GM19452 (cell line): Measurements from ENCODE around the gene TJAP1.

Experiments
- ATAC-seq: cut with Tn5 transposase; IDR thresholded peaks from one replicate; pipeline ENCODE4 v1.9.1; 2021; ENCODE audit not compliant: unreplicated experiment

TJAP1 gene

DNA sequence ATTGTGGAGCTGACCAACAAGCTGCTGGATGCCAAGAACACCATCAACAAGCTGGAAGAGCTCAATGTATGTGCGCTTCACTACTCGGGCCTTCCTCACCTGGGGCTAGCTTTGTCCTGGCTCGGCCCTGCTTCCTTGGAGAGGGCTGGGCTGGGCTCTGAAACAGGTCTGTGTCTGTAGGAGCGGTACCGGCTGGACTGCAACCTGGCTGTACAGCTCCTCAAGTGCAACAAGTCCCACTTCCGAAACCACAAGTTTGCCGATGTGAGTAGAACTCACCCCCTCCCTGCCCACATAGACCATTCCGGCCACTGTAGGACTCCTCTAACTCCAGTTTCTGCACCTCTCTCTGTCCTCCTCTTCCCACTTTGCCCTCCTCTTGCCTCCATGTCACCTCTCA, 26.1 kb downstream of the TJAP1 start:
- no peak for ATAC-seq

GRCh38 chr6:43504756-43505593, 27.6 kb downstream of the TJAP1 start:
- ATAC-seq: no peak

DNA sequence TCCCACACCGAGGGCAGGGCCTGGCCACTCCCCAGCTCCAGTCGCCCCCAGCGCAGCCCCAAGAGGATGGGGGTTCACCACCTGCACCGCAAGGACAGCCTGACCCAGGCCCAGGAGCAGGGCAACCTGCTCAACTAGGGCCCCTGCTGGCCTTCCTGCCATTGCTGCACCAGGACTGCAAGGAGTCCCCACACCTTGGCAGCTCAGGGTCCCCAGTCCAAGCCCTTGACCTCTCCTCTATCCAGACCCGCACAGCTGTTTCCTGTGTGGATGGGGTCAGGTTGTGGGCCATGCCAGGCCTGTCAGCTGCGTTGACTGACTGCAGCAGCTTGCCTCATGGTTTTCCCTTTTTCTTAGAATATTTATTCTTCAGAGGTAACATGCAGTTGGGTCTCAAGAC, 28.3 kb downstream of the TJAP1 start:
- no peak for ATAC-seq

DNA sequence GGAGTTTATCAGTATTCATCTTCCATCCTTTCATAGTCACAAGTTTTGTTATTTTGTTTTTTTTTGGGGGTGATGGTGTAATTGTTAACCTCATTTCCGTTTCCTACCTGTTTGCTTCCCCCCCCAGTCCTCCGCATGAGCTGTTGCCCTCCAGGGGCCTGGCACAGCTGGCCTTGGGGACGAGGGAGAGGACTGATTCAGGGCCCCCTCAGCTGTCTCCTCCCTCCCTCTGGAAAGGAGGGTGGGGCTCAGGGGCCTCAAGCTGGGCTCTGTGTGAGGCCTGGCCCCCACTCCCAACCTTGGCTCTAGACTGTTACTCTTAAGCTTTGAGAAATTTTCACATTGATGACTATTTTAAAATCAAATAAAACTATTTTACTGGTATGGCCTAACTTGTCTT, 28.8 kb downstream of the TJAP1 start:
- ATAC-seq: no peak

- no peak for ATAC-seq
Measured at GRCh38 chr6:43506667-43507471, 29.5 kb downstream of the TJAP1 start.

GRCh38 chr6:43508481-43509141, 31.2 kb downstream of the TJAP1 start:
- no peak for ATAC-seq

- ATAC-seq: no peak
Measured at GRCh38 chr6:43509142-43509983, 32.0 kb downstream of the TJAP1 start.

- ATAC-seq: peak; percentile 65
Measured at GRCh38 chr6:43509984-43510826, 32.8 kb downstream of the TJAP1 start, which contains the start of gene LRRC73. LRRC73 (minus strand) TSS chr6:43510346; CDS start chr6:43509785, 561 bp downstream.

- no peak for ATAC-seq
Measured at GRCh38 chr6:43510827-43511163, 33.4 kb downstream of the TJAP1 start.

DNA sequence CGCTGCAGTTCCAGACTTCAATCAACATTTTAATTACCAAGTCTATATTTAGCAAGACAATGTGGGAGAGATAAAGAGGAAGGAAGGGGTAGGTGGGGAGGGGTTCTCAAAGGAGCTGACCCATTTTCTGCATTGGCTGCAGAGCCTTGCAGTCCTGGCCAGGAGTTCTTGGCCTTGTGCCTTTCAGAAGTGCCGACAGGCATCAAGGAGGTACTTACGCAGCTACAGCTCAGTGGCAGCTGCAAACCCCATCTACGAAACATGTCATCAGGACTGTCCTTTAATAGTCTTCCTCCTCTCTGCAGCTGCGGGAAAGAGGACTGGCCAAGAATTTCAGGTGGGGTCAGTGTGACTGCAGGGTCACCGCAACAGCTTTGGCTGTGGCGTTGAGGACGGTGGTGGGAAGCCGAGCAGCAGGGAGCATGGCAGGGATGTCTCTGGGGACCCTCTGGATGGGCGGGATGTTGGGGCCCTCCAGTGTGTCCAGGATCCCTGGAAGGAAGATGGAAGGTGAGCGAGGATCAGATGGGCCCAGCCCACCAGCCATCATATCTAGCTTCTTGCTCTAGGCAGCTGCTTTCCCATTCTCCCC, 34.5 kb downstream of the TJAP1 start:
- no peak for ATAC-seq

DNA sequence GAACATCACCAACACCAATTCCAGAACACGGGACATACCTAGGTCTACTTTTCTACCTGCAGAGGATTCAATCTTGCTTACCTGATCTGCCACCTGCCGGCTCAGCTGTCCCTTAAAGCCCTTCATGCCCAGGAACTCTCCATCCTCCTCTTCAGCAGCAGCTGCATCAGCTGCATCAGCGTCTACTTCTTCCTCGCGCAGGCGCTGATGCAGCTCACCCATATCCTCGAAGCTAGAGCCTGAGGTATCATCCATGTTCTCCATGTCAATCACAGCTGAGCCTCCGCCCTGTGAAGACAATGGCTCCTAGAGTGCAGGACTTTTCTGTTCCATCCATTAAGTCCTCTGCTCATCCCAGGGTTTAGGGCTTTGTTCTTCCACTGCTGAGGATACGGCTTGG, 38.4 kb downstream of the TJAP1 start:
- ATAC-seq: no peak

DNA sequence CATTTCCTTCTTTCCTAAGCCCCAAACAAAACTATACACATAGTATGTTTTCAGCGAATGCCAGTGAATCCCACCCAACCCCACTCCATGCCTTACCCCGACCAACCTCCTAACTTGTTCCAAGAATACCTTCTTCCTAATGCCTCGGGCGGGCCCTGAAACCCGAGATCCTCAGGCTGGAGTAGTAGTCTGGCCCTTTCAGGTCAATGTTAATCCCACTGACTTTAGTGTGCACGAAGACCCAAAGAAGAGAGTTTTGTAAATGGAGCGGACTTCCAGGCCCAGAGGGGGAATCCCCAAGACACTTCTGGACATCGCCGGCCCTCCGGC, 39.0 kb downstream of the TJAP1 start:
- peak; percentile 2 for ATAC-seq

- peak; percentile 90 for ATAC-seq
Measured at GRCh38 chr6:43516697-43517504, 39.5 kb downstream of the TJAP1 start, which contains the start of the genes POLR1C and YIPF3. POLR1C (plus strand) TSS chr6:43517089; CDS start chr6:43517110, 21 bp downstream. YIPF3 (minus strand) TSS chr6:43516926; CDS start chr6:43516807, 119 bp downstream.

DNA sequence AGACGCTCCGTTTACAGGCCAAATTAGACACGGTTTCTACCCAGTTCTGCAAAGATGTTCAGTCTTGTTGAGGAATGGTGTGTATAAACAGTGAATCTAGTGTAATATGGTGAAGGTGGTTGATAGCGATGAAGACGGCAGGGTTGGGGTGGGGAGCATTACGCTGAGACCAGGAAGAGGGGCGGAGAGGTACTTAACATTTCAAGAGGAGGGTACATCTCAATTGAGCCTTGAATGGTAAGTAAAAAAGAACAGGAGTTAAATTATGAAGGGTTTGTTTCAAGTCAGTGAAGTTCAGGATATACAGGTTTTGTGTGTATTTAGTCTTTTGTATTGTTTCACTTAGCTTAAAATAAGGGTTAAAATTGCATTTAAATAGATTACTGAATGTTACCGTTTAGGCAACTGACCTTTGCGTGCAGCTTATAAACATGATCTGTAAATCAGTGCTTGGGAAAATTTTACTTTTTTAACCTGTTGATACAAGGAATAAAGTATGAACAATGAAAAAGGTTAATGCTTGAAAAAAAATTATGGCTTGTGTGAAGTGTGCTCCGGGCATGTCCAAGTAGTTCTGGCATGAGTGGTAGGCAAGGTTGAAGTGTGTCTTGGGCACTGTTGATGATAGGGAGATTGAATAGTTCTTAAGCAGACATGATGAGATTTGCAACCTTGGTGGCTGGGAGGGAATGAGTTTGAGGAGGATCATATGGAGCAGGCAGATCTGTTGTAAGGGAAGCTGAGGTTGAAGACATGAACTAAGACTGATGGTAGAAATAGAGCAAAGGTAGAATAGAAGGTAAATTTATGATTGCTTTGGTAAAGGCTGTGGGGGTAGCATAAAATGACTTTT, 40.4 kb downstream of the TJAP1 start:
- ATAC-seq: no peak

GRCh38 chr6:43520097-43520496, 42.7 kb downstream of the TJAP1 start:
- ATAC-seq: no peak

DNA sequence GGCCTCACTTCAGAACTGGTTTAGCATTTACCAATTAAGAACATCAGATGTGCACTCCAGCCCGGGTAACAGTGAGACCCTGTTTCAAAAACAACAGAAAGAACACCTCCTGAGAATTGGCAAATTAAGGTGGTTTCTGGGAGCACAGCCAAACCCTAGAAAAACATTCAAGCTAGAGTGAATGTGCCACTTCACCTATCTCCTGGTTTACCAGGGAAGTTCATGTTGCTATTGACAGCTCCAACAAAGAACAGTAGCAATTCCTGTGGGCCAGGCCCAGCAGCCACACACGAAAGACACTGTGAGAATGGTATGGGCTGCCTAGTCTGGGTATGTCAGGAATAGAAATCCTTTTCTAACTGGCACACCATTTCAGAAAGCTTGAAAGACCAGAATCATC, 44.5 kb downstream of the TJAP1 start:
- no peak for ATAC-seq

DNA sequence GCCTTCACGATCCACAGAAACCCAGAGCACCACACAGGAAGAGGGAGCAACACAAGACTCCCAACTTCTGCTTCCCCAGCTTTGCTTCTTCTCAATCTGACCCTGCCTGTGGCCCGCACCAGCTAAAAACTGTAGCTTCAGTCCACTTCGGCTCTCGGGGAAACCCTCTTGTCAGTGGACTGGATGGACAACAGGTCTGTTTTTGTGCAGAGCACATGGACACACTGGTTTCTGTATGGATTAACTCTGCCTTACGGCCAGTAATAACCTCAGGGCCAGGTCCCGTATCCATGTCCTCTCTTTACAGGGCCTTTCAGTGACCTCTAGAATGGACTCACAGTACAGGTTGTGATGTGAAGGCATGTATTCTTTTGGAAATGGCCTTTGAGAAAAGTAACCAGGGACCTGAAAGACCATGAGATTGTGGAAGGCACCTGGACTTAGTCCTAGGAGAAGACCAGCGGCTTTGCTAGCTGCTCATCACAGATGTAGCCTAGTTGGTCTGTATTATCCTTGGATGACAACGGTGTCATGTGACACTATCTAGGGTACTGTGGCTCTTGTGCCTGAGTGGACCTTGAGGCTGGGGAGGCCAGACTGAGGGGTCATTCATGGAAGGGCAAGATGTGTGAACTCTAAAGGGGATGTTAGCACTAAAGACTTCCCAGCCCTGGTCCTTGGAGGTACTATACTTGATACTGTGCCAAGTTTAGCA, 45.3 kb downstream of the TJAP1 start:
- ATAC-seq: no peak
